Effector memory CD4-positive, alpha-beta T cell (primary cell): Measurements from ENCODE around the gene MICAL2.

Source experiments
- DNase-seq, 3 donors: peaks; one replicate each; pipeline ENCODE4 v3.0.0-alpha.2; 2020
- H3K27ac ChIP-seq: 2 replicates; pipeline ENCODE4 v1.7.0; 2013; ENCODE audit warnings: mild to moderate bottlenecking, low read length, moderate library complexity; ENCODE audit not compliant: insufficient read depth, poor library complexity, severe bottlenecking
- H3K27me3 ChIP-seq: replicated peaks from 2 replicates; pipeline ENCODE4 v1.7.0; 2013; ENCODE audit warnings: mild to moderate bottlenecking, low read length; ENCODE audit not compliant: insufficient read depth, control insufficient read depth, poor library complexity, severe bottlenecking
- H3K36me3 ChIP-seq: 2 replicates; pipeline ENCODE4 v1.7.0; 2013; ENCODE audit warnings: mild to moderate bottlenecking, low read length, moderate library complexity; ENCODE audit not compliant: control insufficient read depth, insufficient read depth
- H3K4me1 ChIP-seq: 2 replicates; pipeline ENCODE4 v1.7.0; 2013; ENCODE audit warnings: low read length, mild to moderate bottlenecking; ENCODE audit not compliant: control insufficient read depth, insufficient read depth, poor library complexity, severe bottlenecking
- H3K4me3 ChIP-seq: 2 replicates; pipeline ENCODE4 v1.7.0; 2013; ENCODE audit warnings: low read length, low read depth, mild to moderate bottlenecking; ENCODE audit not compliant: insufficient read depth, poor library complexity, severe bottlenecking
- H3K9me3 ChIP-seq: 2 replicates; pipeline ENCODE4 v1.7.0; 2013; ENCODE audit warnings: mild to moderate bottlenecking, low read length, moderate library complexity; ENCODE audit not compliant: control insufficient read depth

The MICAL2 gene

DNA sequence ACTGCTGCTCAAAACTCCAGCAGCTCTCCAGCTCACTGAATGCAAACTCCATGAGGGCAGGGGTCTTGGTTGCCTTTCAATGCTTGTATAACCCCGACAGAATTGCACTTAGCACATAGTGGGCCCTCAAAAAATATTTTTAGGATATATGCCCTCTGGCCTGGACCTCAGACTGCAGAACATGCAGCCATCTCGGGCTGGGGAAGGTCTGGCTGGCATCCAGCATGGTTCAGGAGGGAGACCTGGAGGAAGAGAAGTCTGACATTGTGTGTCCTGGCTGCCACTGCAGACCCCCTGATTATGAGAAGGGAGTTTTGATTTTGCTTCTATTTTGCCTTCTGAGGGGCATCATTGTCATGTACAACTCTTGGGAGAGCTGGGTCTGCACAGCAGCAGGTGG lies 157.5 kb downstream of the MICAL2 start:
- Histone ChIP-seq H3K4me3 (no peak overlapping the region), H3K36me3 (no peaks in the 10 kb centered on the region), H3K27me3 (no peaks in the 10 kb centered on the region), H3K27ac (no peak overlapping the region), H3K9me3 (no peaks in the 10 kb centered on the region), H3K4me1 (no peaks in the 10 kb centered on the region)
- DNase-seq: no peak

DNA sequence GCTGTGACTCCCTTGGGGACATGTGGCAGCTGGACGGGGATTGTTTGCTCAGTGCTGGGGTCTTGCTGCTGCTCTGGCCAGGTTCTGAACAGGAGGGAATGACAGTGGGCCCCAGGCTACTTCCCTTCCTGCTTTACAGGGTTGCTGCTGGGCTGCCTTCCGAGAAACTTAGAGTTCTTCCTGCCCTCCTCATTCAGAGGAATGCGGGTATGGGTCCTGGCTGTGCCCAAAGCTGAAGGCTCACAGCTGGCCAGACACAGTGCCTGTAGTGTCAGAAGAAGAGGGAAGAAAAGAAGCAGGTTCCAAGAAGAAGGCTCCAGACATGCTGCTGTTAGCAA lies 158.7 kb downstream of the MICAL2 start:
- H3K4me1 ChIP-seq: no peaks in the 10 kb centered on the region
- no peaks in the 10 kb centered on the region for H3K36me3 ChIP-seq
- no peaks in the 10 kb centered on the region for H3K27me3 ChIP-seq
- H3K9me3 ChIP-seq: no peaks in the 10 kb centered on the region
- no peak overlapping the region for H3K4me3 ChIP-seq
- H3K27ac ChIP-seq: no peak overlapping the region
- no peak for DNase-seq

DNA sequence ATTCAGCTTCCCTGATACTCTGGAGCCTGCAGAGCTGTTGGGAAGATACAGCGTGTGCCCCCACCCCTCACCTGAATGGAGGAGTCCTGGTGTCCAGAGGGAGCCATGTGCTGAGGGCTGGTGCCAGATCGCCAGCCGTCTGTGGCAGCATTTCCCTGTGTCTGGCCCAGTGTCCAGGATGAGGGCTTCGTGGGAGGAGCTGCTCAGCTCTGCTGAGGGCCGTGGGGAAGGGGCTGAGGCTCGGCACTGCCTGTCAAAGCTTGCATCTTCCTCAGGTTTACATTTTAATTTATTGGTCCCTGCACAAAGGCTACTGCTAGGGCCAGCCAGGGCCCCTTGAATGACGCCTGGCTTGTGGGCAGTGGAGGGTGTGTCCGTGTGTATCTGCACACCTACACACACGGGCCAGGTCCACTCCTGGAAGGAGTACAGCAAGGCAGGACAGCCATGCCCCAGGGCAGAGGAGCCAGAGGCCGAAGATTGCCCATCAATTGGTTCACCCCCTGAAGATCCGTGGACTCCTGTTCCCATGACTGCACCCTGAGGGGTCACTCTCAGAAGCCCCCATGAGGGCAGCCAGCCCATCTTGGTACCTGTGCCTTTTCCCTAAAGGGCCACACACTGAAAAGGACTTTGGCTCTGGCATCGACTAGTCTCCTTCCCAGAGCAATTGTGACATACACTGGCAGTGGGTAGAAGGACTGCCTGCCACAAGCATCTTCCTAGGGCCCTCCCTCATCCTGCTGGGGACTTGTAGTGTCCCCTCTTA lies 159.2 kb downstream of the MICAL2 start:
- no peak for DNase-seq
- Histone ChIP-seq H3K4me1 (no peaks in the 10 kb centered on the region), H3K4me3 (no peak overlapping the region), H3K36me3 (no peaks in the 10 kb centered on the region), H3K27me3 (no peaks in the 10 kb centered on the region), H3K9me3 (no peaks in the 10 kb centered on the region), H3K27ac (no peak overlapping the region)

DNA sequence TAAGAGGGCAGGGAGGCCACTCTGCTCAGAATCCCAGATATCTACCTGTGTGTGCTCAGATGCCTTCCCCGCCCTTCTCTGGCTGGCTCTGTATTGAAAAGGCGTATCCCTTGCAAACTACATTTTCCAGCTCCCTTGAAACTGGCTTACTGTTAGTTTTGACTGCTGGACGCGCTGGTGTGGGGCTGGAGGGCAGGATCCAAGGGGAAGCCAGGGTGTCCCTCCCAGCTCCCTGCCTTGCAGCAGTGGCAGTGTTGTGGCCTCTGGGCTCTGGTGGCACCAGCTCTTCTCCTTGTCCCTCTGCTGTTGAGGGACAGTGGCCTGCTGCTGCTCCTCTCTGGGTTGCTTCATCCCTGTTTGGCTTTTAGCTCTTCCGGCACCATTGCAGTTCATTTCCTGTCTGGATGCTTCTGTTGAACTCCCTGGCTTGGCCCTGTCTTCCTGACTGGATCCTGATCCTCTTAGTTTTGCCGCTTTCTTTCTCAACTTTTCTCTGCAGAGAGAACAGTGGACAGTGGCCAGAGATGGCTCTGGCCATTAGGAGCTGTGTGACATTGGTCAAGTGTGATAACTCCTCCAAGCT lies 159.9 kb downstream of the MICAL2 start:
- H3K4me3 ChIP-seq: no peak overlapping the region
- H3K27ac ChIP-seq: no peak overlapping the region
- H3K36me3 ChIP-seq: no peaks in the 10 kb centered on the region
- no peak for DNase-seq
- no peaks in the 10 kb centered on the region for H3K4me1 ChIP-seq
- no peaks in the 10 kb centered on the region for H3K27me3 ChIP-seq
- H3K9me3 ChIP-seq: no peaks in the 10 kb centered on the region

DNA sequence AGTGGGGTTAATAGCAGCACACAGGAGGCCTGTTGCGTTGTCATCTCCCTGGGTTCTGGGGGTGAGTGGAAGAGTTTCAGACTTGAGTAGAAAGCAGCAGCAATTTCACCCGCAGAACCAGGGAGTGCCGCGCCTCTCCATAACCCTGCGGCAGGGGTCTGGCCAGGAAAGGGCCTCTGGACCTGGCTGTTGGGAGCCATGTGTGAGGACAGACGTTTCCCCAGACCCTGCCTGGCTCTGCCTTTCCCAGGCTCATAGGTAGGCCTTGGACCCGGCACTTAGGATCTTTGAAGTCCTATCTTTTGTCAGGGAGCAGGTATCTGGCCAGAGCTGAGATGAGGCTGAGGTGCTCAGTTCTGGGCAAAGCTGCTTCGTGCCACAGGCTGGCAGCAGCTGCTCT lies 160.4 kb downstream of the MICAL2 start:
- H3K36me3 ChIP-seq: no peaks in the 10 kb centered on the region
- H3K27ac ChIP-seq: no peak overlapping the region
- no peak overlapping the region for H3K4me3 ChIP-seq
- no peaks in the 10 kb centered on the region for H3K27me3 ChIP-seq
- H3K4me1 ChIP-seq: no peaks in the 10 kb centered on the region
- H3K9me3 ChIP-seq: no peaks in the 10 kb centered on the region
- no peak for DNase-seq

DNA sequence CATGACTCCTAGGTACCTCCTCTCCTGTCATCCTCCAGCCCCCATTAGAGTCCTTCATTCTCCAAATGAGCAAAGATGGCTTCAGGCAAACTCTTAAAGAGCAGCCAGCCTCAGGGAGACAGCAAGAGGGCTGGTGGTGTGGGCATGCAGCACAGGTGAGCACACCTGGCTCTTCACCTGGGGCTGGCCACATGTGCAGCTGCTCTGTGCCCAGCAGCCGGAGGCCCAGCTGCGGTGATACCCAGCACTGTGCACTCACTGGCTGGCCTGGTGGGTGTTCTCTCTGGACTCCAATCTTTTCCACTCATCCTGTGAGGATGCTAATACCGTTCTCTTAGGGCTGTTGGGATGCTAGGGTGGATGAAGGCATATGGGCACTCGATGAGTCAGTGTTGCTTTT lies 160.9 kb downstream of the MICAL2 start:
- DNase-seq: no peak
- no peak overlapping the region for H3K27ac ChIP-seq
- no peaks in the 10 kb centered on the region for H3K36me3 ChIP-seq
- no peaks in the 10 kb centered on the region for H3K9me3 ChIP-seq
- H3K4me3 ChIP-seq: no peak overlapping the region
- no peaks in the 10 kb centered on the region for H3K4me1 ChIP-seq
- no peaks in the 10 kb centered on the region for H3K27me3 ChIP-seq

DNA sequence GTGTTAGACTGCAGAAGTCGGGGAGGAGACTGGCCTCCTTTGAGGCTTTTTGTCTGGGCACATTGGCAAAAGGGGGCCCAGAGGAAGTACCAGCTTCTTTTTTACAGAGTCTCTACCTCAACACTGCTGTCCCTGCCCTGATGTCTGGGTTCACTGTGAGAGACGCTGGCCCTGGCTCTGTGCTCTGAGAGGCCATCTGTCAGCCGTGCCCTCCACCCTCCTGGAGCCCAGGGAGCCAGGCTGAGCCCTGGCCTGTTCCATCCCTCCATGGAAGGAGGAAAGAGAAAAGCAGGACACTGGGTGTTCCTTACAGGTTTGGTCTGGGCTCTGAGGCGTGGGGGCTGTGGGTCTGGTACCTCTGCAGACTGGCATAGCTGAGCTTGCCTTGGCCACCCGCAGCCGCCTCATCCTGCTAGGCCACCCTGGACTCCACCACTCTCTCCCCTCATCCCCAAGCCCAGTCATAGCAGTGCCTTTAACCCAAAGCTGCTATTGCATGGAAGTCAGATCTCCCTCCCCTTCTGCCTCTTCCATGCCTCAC lies 161.5 kb downstream of the MICAL2 start:
- Histone ChIP-seq H3K4me3 (no peak overlapping the region), H3K36me3 (no peaks in the 10 kb centered on the region), H3K4me1 (no peaks in the 10 kb centered on the region), H3K9me3 (no peaks in the 10 kb centered on the region), H3K27ac (no peak overlapping the region), H3K27me3 (no peaks in the 10 kb centered on the region)
- DNase-seq: no peak

DNA sequence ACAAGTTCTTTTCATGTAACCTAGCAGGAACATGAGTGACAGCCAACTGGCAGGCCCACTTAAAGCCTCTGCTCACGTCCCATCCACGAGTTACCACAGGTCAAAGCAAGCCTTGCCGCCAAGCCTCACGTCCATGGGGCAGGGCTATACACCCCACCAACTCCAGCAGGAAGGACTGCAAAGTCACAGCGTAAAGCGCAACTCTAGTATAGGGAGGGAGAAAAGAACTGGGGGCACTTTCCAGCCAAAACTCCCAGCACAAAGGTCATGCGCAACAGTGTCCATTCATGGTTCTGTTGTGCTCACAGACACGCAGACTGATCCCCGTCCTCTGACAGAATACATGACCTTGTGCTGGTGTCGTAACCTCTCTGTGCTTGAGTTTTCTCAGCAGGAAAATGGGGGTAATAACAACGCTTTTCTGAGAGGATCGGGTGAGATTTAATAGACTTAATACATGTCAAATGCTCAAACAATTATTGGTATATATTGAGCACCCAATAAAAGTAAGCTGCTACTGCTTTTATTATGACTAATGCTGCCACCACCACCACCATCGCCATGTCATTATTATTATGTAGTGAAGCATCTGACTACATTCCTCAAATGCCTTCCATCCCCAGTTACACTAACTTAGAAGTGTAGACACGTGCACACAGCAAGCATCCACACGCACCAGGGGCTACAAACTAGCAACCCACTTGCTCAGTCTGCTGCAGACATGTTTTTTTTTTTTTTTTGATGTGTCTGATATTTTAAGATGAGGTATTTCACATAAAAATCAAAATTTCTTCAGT lies 162.6 kb downstream of the MICAL2 start:
- H3K36me3 ChIP-seq: no peaks in the 10 kb centered on the region
- DNase-seq: no peak
- H3K4me3 ChIP-seq: no peak overlapping the region
- no peaks in the 10 kb centered on the region for H3K27me3 ChIP-seq
- no peak overlapping the region for H3K27ac ChIP-seq
- no peaks in the 10 kb centered on the region for H3K9me3 ChIP-seq
- no peaks in the 10 kb centered on the region for H3K4me1 ChIP-seq

DNA sequence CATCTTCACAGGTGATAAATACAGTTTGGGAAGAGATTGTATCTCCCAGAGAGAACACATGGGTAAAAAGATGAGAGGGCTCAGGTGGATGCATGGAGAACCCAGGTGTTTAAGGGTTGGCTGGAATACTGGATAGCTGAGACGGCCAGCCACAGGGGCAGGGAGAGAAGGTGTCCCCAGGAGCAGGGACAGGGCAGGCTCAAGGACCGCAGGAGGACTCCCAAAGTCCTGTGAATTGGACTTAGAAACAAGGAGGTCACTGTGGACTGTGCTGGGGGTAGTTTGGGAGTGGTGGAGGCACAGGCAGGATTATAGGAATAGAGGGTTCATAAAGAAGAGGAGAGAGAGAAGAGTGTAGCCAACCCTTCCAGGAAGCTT lies 163.2 kb downstream of the MICAL2 start:
- Histone ChIP-seq H3K4me1 (no peaks in the 10 kb centered on the region), H3K4me3 (no peak overlapping the region), H3K9me3 (no peaks in the 10 kb centered on the region), H3K27me3 (no peaks in the 10 kb centered on the region), H3K36me3 (no peaks in the 10 kb centered on the region), H3K27ac (no peak overlapping the region)
- no peak for DNase-seq

DNA sequence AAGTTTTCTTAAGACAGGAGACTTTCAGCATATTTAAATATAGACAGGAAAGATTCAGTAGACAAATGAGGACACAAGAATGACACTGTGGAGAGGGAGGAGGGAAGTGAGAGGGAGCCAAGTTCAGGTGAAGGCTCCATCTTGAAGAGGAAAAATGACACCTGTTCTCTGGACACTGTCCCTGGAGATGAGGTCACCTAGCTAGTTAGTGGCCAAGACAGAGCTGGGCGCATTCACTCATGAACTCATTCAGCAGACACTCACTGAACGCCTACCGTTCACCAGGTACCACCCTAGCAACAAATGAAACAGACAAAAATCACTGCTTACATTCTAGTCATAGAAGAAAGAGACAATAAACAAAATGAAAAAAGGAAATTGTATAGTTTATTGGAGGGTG lies 163.7 kb downstream of the MICAL2 start:
- no peak for DNase-seq
- H3K27me3 ChIP-seq: no peaks in the 10 kb centered on the region
- H3K9me3 ChIP-seq: no peaks in the 10 kb centered on the region
- H3K4me1 ChIP-seq: no peaks in the 10 kb centered on the region
- H3K27ac ChIP-seq: no peak overlapping the region
- no peaks in the 10 kb centered on the region for H3K36me3 ChIP-seq
- H3K4me3 ChIP-seq: no peak overlapping the region
